GM12864 (cell line): Measurements from ENCODE around the gene PSME4.
"Not testable (repeated sequence)": the region's sequence is repeated elsewhere in the genome, so short reads cannot be mapped to it uniquely, and the experiment has no call there.

Source experiments
- DNase-seq: peaks from one replicate; pipeline ENCODE4 v3.0.0-alpha.2; 2011; ENCODE audit warnings: low read depth
- H3K4me3 ChIP-seq: 2 replicates; pipeline ENCODE4 v1.5.1; 2011; ENCODE audit warnings: mild to moderate bottlenecking, low read depth, low read length, control low read depth
- TF ChIP-seq, protein P1 (sequence below): IDR thresholded peaks from 2 replicates; pipeline ENCODE4 v1.5.1; 2011; ENCODE audit warnings: low read depth, mild to moderate bottlenecking, moderate library complexity, low read length, control low read depth, inconsistent platforms; ENCODE audit errors: missing control alignments

Gene PSME4

DNA sequence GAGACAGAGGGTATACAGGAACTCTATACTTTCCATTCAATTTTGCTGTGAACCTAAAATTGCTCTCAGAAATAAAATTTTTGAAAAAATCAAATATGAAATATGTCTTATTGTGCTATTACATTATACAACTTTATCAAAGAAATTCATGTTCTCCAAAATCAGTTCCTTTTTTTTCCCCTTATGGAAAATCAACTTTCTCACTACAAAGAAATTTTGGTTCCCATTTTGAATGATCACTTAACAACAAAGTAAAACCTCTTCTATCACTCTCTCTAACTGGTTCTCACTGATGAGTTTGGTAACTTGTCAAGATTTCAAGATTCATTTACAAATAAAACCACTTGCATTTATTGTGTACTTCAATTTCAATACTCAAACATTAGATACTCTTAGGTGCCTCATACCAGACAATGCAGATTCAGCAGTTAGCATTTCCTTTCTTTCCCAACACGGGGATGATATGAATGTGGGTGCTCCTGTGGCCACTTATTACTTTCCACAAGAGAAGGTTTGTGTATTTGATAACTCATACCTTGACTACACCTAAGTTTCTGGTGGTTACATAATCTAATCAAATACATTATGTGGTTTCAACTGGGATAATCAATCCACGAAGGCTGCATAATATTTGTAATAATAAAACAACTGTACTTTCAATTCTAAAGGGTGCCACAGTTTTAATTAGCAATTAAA, 6.4 kb downstream of the PSME4 start:
- no peak overlapping the region for H3K4me3 ChIP-seq
- TF ChIP-seq, protein P1, sequence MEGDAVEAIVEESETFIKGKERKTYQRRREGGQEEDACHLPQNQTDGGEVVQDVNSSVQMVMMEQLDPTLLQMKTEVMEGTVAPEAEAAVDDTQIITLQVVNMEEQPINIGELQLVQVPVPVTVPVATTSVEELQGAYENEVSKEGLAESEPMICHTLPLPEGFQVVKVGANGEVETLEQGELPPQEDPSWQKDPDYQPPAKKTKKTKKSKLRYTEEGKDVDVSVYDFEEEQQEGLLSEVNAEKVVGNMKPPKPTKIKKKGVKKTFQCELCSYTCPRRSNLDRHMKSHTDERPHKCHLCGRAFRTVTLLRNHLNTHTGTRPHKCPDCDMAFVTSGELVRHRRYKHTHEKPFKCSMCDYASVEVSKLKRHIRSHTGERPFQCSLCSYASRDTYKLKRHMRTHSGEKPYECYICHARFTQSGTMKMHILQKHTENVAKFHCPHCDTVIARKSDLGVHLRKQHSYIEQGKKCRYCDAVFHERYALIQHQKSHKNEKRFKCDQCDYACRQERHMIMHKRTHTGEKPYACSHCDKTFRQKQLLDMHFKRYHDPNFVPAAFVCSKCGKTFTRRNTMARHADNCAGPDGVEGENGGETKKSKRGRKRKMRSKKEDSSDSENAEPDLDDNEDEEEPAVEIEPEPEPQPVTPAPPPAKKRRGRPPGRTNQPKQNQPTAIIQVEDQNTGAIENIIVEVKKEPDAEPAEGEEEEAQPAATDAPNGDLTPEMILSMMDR, result no peak
- DNase-seq, result no peak

DNA sequence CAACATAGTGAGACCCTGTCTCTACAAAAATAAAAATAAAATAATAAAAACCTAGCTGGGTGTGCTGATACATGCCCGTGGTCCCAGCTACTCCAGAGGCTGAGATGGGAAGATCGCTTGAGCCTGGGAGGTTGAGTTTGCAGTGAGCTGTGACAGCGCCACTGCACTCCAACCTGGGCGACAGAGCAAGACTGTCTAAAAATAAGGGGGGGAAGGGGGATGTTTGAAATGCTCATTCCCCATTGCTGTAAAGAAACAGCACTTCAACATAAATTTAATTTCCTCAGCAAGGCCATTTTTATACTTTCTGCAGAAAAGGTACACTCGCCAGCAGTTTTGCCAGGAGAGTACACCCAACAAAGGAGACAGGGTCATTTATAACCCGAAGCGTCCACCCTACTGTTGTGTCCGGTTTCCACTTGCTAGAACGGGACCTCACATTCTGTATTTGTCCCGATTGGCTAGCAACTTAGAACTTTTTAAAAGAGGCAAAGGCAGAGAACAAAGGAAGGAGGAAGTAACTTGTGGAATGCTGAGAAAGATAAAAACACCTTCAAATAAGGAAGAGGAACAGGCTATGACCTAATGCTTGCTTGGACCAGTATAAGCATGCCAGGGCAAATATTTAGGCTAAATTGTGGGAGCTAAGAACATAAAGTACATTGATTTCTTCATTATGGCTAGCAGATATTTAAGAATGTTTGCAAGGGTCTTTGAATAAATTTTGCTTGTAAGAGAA, 9.1 kb downstream of the PSME4 start:
- not testable (repeated sequence) for H3K4me3 ChIP-seq, DNase-seq

DNA sequence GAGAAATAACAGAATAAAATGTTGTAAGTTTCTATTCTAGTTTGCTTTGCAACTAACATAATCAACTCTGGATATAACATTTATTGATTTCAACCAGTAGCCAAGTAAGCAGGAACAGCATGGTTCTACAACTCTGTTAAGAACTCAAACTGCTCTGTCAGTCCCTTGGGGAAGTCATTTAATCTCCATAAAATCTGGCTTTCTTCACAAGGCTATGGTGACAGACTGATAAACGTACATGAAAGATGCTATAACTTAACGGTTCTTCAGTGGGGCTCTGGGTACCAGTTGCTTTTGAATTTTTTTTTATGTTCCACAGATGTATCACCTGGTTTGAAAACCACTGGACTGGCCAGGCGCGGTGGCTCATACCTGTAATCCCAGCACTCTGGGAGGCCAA, 10.3 kb downstream of the PSME4 start:
- no peak for DNase-seq
- TF ChIP-seq, protein P1, result no peak
- H3K4me3 ChIP-seq, result no peak overlapping the region

DNA sequence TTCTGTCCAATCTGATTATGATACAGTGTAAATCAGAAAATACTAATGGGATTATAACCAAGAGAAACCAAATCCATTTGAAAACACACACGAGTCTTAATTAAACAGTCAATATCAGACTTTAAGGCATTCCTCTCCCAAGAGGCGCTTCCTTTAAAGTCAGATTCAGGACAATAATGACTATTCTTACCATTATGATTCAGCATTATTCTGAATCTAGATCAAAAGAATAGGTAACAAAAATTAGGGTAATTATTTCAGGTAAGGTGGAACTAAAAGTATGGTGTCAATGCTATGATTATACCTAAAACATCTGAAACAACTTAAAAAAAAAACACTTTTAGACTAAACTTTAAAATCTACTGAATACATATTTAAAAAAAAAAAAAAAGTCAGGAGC, 12.3 kb downstream of the PSME4 start:
- H3K4me3 ChIP-seq, result no peak overlapping the region
- DNase-seq, result no peak
- TF ChIP-seq, protein P1, result no peak

DNA sequence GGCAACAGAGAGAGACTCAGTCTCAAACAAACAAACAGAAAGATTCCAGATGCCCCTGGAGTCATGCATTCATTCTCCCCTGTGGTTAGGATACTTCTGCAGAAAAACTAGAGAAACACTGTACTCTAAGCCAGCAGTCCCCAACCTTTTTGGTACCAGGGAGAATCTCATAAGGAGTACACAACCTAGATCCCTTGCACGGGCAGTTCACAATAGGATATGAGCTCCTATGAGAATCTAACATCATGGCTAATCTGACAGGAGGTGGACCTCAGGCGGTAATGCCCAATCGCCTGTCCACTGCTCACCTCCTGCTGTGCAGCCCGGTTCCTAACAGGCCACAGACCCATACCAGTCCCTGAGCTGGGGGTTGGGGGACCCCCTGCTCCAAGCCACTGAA, 18.3 kb downstream of the PSME4 start:
- H3K4me3 ChIP-seq, result no peak overlapping the region
- no peak for DNase-seq
- TF ChIP-seq, protein P1, result no peak

DNA sequence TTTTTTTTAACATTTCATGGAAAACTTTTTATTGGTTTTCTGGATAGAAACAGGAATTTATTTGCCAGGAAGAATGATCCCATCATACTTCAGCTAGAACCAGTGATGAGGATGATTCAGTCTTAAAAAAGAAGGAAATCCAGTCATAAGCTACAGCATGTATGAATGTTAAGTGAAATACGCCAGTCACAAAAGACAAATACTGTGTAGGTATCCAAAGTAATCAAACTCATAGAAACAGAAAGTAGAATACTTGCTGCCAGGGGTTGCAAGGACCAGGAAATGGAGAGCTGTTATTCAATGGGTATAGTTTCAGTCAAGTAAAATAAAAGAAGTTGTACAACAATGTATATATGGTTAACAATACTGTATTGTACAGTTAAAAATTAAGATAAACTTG, 21.3 kb downstream of the PSME4 start:
- H3K4me3 ChIP-seq, result no peak overlapping the region
- DNase-seq, result no peak
- TF ChIP-seq, protein P1, result no peak

DNA sequence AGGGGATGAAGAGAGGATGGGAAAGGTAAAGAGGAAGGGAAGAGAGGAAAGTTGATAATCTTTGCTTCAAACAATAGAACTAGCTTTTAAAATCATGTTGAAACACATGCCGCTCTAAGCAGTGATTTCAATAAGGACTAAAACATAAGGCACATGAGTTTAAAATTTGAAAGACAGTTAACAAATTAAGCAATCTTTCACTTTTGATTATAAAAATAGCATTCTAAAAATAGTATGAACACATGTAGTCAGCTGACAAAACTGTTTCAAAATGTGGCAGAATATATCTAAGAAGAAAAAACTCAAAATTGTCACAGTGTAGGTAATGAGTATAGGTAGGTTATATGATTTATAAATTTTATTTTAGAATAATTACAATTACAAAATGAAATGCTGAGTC, 25.3 kb downstream of the PSME4 start:
- TF ChIP-seq, protein P1, result no peak
- no peak overlapping the region for H3K4me3 ChIP-seq
- no peak for DNase-seq
